Iris pigment epithelial cell (primary cell): ENCODE data around the gene IL1RAPL2.
"Not testable (repeated sequence)": the region's sequence is repeated elsewhere in the genome, so short reads cannot be mapped to it uniquely, and the experiment has no call there.

Experiments used
- DNase-seq: peaks from one replicate; pipeline ENCODE4 v3.0.0-alpha.2; 2011; ENCODE audit warnings: low read depth

The IL1RAPL2 gene

DNA sequence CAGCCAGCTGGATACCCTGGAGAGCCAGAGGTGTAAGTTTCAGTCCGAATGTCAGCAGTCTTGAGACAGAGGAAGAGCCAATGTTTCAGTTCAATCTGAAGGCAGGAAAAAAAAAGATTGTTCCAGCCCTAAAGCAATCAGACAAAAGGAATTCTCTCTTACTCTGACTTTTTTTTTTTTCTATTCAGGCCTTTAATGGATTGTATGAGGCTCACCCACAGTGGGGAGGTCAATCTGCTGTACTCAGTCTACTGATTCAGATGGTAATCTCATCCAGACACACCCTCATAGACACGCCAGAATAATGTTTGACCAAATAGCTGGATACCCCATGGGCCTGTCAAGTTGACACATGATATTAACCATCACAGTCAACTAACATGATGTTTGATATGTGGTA lies 602.6 kb downstream of the IL1RAPL2 start:
- no peak for DNase-seq

DNA sequence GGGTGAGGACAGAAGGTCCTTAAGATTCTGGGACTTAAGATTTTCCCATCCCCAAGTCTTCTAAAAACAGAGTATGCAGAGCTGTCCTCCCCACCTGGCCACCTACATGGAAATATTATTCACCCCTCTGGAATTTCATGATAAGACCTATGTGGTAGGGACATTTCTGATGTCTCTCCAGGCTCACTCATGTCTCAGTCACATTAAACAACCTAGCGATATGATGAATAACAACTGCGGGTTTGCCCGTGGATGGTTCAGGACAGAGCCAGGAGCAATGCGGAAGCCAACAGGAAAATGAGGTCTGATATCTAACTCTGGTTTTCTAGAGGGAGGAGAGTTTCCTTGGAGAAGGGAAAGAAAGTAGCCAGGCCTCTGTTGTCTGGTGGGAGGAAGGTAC lies 607.1 kb downstream of the IL1RAPL2 start:
- no peak for DNase-seq

DNA sequence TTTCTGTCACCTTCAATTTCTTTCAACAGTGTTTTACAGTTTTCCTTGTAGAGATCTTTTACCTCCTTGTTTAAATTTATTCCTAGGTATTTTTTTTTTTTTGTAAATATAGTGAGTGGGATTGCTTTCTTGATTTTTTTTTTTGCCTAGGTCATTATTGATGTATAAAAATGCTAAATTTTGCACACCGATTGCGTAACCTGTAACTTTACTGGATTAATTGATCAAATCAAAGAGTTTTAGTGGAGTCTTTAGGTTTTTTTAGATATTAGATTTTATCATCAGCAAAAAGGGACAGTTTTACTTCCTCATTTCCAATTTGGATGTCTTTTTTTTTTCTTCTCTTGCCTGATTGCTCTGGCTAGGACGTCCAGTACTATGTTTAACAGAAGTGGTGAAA lies 613.6 kb downstream of the IL1RAPL2 start:
- no peak for DNase-seq

DNA sequence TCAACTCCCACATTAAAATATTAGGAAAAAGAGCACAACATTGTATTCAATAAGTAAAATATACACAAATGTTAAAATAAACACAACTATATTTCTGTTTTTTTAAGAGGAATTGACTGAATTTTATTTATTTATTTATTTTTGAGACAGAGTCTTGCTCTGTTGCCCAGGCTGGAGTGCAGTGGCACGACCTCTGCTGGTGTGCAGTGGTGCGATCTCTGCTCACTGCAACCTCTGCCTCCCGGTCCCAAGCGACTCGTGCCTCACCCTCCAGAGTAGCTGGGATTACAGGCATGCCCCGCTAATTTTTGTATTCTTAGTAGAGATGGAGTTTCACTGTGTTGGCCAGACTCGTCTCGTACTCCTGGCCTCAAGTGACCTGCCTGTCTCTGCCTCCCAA lies 623.1 kb downstream of the IL1RAPL2 start:
- no peak for DNase-seq

DNA sequence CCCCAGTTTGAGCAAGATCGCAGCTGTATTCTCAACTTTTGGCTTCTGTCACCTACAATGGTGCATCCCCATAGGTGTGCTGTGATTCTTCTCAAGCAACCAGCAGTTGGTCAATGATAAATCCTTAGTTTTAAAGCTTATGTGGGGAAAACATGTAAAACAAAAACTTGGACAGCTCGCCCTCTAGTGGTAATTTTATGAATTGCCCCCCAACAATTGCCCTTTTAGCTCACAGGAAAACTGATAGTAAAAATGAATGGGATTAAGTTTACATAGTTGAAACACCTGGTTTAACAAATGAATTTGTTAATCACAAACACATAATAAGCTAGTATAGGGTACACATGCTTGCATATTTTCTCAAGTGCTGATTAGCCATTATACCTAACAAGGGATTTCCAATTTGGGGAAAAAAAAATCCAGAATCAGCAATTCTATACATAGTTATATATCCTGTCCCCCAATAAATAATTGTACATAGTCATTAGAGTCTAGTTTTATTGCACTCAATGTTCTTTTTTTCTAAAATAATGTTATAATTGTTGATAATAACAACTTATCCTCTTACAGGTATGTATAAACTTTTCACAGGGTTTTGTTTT lies 624.4 kb downstream of the IL1RAPL2 start:
- peak; percentile 31 for DNase-seq

DNA sequence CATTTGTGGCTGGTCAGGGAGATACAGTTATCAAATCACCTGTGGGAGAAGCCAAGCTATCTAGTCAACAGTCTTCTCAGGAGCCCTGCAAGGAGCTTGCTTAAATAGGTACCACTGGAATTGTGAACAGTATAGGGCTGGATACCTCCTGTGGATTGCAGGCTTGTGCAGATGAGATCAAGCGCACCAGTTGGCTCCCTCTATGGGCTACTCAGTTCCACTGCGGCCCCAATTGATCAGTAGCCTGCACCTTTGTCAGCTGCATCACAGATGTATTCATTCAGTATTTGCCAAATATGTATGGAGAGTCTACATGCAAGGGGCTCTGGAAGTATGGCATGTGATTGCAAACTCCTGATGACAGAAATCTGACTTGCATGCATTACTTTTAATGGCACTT lies 625.9 kb downstream of the IL1RAPL2 start:
- peak; percentile 36 for DNase-seq

DNA sequence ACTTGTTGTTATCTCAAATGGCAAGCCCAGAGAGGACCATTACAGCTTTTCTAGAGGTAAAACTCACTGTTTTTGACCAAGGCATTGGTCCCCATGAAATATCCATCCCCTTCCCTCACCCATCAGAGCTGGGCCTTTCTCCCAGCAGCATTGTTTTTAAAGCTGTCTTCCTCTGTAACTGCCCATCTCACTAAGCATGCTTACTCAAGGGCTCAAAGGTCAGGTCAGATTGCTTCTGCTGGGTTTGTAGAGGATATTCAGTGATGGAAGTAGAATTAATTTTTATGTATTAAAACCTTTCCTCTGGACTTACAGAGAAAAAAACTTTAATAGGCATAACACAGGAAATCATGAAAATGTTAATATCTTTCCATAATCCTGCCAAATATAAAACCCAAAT lies 643.4 kb downstream of the IL1RAPL2 start:
- DNase-seq, result no peak

DNA sequence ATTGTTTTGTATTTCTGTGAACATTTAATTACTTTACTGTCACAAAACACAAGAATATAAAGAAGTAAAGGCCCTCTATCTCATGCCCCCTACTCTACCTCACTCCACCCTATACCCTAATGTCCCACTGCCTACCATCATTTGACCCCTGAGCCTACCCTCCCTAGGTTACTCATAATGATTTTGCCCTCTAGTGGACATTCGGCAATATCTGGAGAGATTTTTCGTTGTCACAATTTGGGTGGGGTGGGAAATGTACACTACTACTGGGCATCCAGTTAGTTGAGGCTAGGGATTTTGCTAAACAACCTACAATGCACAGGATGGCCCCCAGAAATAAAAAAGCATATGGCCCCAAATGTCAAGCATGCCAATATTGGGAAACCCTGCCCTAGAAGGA lies 644.3 kb downstream of the IL1RAPL2 start:
- DNase-seq, result no peak

DNA sequence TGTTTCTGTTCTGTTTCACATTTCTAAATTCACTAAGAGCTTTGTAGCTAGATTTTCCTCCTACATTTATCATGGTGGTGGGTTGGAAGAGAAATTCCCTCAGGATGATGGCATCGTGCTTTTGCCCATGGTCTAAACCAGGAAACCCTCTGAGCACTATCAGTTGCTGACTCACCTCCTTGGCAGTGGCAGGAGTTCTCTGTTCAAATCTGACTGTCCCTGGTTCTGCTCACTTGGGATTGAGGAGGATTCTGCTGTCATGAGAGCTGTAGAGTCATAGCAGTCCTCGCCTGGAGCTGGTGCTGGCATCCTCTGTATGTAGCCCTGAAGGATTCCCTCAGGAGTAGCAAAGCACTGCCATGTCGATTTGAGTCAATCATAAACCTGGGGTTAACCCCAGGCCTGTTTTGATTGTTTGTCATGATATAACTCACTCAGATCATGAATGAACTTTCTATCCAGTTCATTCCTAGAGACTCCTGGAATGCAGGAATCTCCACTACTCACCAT lies 645.1 kb downstream of the IL1RAPL2 start:
- no peak for DNase-seq

DNA sequence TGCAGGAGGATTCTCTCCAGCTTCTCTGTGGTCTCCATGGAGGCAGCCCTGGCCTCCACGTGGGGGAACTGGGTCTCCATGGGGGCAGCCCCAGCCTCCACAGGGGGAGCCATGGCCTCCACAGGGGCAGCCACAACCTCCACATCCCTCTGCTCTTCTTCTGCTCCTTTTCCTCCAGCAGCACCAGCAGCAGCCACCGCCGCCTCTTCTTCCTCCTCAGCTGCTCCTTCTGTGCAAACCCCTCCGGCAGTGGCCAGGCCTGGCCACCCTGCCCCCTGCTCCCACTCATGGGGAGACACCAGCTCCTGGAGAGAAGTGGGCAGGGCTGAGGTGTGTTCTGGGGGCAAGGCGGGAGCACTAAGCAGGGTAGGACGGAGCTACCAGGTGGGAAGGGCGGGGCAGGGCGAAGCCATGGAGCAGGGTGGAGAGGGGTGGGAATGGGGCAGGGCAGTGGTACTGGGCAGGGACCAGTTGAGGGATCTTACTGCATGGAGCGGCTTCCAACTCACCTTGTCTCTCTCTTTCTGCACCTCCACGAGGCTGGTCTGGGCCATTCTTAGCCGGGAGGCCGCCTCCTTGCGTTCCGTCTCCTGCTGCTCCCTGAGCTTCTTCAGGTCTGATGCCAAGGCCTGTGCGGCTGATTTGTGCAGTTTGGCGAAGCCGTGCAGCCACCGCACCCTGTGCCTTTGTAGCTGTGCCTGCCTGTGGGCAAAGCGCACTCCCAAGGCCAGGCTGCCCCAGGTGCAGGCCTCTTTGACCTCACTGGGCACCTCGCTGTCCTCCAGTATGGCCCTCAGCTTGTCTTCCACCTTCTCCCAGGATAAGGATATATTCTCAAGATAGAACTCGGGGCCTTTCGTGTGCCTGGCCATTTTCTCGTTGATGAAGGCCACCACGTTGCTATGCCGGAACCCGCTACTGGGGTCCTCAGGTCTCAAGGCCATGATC lies 653.7 kb downstream of the IL1RAPL2 start:
- DNase-seq, result no peak

DNA sequence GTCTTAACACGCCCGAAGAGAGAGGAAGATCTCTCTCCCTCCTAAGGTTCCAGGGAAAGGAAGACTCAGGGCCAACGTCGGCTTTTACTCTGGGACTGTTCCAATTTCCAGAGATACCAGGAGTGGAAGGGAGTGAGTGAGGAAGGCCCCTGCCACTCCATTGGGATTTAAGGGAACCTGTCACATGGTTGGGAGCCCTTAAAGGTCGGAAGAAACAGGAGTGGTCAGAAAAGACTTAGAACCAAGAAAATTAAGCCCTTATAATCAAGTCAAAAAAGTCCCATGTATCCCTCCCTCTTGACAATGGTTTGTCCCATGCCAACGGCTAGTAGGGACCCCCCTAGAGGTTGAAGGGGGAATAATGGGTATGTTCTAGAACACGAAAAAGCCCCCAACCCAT lies 654.6 kb downstream of the IL1RAPL2 start, which contains the start of gene TEX13A:
TEX13A (minus strand) TSS at position 59 of the 400 bp plus-strand sequence. CDS start 297 bp downstream, outside the sequence.
- DNase-seq, result no peak

DNA sequence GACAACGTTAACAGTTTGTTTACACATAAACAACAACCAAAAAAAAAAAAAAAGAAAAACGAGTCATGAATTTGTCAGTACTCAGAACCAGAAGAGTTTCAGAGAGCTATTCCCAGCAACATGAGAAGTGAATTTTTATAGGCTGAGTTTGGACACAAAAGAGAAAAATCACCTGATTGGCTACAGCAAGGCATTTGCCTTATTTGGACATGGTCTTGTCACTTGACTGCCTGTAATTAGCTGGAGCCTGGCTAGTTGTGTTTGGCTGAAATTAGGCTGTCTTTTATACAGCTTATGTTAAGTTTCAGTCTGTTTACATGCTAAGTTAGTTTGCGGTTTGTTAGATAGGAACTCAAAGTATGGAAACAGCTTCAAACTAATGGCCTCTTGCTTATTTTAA lies 655.4 kb downstream of the IL1RAPL2 start:
- no peak for DNase-seq

DNA sequence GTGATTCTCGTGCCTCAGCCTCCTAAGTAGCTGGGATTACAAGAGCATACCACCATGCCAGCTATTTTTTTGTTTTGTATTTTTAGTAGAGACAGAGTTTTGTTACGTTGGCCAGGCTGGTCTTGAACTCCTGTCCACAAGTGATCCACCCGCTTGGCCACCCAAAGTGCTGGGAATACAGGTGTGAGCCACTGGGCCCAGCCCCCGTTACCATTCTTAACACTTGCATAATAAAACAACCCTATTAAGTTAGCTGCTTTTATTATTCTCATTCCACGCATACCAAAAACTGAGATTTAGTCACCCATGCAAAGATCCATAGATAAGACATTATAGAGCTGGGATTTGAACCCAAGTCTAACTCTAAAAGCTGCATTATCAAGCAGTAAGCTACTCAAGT lies 660.5 kb downstream of the IL1RAPL2 start:
- no peak for DNase-seq

DNA sequence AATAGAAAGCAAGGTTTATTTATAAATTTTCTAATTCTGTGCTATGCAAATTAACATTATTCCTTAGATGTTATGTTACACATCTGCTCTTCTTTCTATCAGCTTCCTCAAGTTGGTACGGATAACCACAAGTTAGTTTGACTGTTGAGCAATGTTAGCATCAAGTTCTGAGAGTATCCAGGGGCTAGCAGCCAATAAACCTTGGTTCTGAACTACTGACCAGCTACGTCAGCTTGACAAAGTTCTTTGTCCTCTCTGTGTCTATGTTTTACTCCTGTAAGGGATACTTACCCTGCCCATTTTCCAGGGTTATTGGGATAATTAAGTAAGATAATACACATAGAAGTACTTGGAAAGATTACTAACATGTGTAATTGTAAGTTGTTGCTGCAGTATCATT lies 662.6 kb downstream of the IL1RAPL2 start:
- DNase-seq, result peak; percentile 59

DNA sequence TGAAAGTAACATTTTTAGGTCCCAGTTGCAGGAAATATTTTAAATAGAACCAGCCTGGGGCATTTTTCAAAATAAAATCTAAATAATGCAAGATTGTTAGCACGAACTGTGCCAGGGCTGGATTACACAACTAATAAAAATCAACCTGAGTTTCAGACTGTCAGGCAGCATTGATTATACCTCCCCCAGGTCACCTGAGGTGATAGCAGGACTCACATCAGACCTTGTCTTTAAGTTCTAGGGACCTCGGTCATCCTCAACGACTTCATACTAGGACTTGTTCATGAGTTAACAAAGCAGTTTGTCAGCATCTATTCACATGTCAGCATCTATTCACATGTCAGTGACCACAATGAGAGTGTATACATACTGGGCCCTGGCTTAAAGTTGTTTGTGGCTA lies 663.1 kb downstream of the IL1RAPL2 start:
- DNase-seq, result no peak

DNA sequence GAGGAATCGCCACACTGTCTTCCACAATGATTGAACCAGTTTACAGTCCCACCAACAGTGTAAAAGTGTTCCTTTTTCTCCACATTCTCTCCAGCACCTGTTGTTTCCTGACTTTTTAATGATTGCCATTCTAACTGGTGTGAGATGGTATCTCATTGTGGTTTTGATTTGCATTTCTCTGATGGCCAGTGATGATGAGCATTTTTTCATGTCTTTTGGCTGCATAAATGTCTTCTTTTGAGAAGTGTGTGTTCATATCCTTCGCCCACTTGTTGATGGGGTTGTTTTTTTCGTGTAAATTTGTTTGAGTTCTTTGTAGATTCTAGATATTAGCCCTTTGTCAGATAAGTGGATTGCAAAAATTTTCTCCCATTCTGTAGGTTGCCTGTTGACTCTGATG lies 671.4 kb downstream of the IL1RAPL2 start:
- not testable (repeated sequence) for DNase-seq

DNA sequence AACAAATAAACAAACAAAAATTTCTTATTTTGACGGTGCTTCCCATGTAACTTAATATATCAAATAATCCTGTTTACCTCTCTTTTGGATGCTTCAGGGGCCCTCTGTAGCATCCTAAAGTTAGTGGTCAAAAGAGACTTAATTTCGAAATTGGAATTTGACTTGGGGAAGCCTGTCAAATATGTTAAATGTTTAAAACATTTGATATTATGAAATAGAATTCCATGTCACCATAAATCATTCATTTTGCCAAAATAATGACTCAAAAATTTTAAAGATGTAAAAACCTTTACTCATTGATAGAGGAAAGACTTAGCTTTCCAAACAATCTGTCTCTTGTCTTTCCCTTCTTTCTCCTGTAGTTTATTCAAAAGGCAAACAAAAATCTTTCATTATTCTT lies 675.1 kb downstream of the IL1RAPL2 start:
- peak; percentile 25 for DNase-seq

DNA sequence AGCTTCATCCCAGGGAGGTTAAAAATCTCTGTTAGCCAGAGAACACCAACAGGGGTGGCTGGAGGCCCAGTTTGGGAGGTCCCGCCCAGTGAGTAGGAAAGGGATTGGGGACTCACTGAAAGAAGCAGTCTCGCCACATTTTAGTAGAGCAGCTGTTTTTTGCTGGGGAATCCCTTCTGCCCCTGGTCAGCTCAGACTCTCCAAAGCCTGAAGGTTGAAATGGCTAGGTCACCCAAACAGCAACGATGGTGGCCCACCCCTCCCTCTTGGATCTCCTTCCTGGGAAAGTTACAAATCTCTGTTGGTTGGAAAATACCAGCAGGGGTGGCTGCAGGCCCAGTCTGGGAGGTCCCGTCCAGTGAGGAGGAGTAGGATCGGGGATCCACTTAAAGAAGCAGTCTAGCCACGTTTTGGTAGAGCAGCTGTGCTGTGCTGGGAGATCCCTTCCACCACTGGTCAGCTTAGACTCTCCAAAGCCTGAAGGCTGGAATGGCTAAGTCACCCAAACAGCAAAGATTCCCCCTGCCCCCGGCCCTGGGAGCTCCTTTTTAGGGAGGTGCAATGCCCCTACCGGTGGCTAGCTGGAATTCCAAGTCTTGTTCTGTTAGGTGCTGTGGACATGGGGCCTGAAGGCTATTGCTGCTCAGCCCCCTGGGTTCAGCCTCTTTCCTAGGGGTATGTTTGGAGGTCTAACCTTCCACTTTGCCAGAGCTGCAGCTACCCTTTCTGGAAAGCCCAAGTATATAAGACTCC lies 694.5 kb downstream of the IL1RAPL2 start:
- no peak for DNase-seq

DNA sequence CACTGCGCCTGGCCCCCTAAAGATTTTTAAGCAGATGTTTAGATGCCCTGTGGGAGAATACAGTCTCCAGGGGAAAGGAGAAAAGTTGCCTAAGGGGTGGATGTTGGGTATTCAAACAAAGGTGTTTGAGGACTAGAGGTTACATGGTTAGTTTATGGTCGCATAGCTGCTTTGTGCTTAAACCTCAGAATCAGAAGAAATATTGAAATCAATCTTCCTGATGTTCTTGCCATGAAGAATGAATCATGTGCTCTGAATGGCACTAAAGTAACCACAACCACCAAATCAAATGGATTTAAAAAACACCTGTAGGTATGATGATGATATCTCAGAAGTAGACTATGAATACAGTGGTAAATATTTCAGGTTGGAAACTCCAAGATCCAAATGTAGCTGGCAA lies 697.2 kb downstream of the IL1RAPL2 start:
- DNase-seq, result no peak

DNA sequence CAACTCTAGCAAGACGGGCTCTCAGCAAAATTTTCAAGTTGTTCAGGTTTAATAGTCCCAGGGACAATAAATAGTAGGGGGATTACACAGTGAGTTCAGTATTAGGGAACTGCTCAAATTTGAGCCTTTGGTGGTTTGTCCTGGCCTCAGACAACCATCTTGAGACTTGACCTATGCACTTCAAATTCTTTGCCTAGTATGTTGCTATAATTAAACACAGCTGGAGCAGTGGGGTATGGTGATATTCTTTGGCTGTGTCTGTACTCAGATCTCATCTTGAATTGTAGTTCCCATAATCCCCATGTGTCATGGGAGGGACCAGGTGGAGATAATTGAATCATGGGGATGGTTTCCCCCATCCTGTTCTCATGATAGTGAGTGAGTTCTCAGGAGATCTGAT lies 697.8 kb downstream of the IL1RAPL2 start:
- no peak for DNase-seq

DNA sequence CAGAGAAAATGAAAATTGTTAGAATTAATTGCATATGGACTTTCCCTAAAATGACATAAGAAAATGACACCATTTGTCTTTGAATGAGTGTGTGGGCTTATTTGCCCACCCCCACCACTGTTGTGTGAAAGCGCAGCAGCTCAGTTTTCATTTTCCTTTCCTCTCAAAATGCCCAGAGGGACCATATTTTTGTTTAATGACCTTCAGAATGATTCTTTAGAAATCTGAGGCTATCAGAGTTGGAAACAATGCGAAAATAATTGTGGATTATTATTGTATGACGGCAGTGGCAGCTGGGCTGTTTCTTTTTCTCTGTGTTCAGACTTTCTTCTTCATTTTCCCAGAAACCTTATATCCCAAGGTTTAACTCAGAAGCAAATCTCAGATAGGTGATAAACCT lies 699.1 kb downstream of the IL1RAPL2 start:
- no peak for DNase-seq

DNA sequence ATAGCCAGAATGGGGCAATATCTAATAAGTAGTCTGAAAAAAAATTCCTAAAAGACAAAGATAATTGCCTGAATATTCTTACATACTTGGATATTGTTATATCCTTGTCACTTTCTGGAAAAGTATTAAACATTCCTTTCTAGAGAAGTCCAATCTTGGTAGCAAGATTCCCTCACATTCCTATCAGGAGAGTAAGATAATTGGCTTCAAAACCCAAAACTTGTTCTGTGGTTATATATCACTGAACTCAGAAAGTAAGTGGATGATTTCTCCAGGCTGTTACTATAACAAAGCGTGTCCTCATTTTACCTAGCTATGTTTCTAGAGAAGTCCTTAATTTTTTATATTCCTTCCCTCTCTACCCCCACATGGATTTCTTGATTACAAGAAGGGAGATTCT lies 700.5 kb downstream of the IL1RAPL2 start:
- DNase-seq, result no peak

DNA sequence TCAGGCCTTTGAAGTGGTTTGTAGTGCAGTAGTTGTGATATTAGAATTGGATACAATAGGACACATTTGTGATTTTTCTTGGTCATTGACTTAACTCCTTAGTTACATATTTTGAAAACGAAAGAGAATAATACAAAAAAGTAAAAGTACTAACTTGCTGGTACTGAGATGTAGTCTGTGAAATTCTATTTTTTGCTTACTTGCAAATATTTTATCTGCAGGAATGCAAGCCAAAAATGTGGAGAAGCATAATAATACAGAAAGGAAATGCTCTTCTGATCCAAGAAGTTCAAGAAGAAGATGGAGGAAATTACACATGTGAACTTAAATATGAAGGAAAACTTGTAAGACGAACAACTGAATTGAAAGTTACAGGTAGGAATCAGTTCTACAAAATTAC lies 701.2 kb downstream of the IL1RAPL2 start:
- DNase-seq, result no peak
